Endothelial cell of umbilical vein (primary cell): Measurements from ENCODE around the gene NPLOC4. TPM values are rescaled to one million over a fixed set of nuclear protein-coding genes. Genes with fewer than 3 reads are reported as not detected.

Experiments used
- BruUV-seq: library from RNA; stranded (reverse); fragments of 400-500 nt; replicated peaks from 2 replicates; lab custom pipeline; 2021; lab: Mats Ljungman, UMichigan
- CTCF ChIA-PET: fragments of 300-600, 350-600 bp; sonication (Branson Sonifier 250); formaldehyde crosslinking; loops from one replicate; lab custom pipeline; 2021; ENCODE audit warnings: antibody characterized with exemption, inconsistent platforms; lab: Charles Lee
- POLR2A ChIA-PET: fragments of 300-600, 350-600 bp; sonication (Branson Sonifier 250); formaldehyde crosslinking; loops from one replicate; lab custom pipeline; 2021; ENCODE audit warnings: antibody characterized with exemption, inconsistent platforms; lab: Charles Lee
- DNase-seq: peaks from one replicate; pipeline ENCODE4 v3.0.0-alpha.2; 2011; ENCODE audit warnings: low read depth, low spot score
- FAIRE-seq: peaks from 2 replicates; lab custom pipeline; 2011; peaks lifted over from hg19 to GRCh38; lab: Jason Lieb, UNC
- H2AFZ ChIP-seq: 2 replicates; pipeline ENCODE4 v1.6.0; 2012; ENCODE audit warnings: low read depth, low read length, control low read depth, inconsistent platforms
- H3K27ac ChIP-seq: 2 replicates; pipeline ENCODE4 v1.5.1; 2011; ENCODE audit warnings: low read depth, mild to moderate bottlenecking, control low read depth, low read length, moderate library complexity; ENCODE audit not compliant: insufficient read depth
- H3K27me3 ChIP-seq, 2 experiments: 2 replicates each; pipeline versions ENCODE4 v1.6.0 to v1.6.1; 2011; ENCODE audit warnings: low read length in 2 of 2, mixed read lengths in 1 of 2; ENCODE audit not compliant: control insufficient read depth in 2 of 2, insufficient read depth in 2 of 2
- H3K36me3 ChIP-seq, 2 experiments: 2 replicates in 1 of 2; 3 replicates in 1 of 2; pipeline ENCODE4 v1.5.1; 2011; ENCODE audit warnings: low read length in 2 of 2, mild to moderate bottlenecking in 1 of 2, moderate library complexity in 1 of 2; ENCODE audit not compliant: control insufficient read depth in 2 of 2, insufficient read depth in 2 of 2; ENCODE audit errors: extremely low read depth in 1 of 2
- H3K4me1 ChIP-seq: 3 replicates; pipeline ENCODE4 v1.5.1; 2011; ENCODE audit warnings: mild to moderate bottlenecking, low read length; ENCODE audit not compliant: control insufficient read depth, insufficient read depth; ENCODE audit errors: extremely low read depth
- H3K4me2 ChIP-seq: 2 replicates; pipeline ENCODE4 v1.6.1; 2011; ENCODE audit warnings: low read length, control low read depth, mixed read lengths; ENCODE audit not compliant: insufficient read depth
- H3K4me3 ChIP-seq, 3 experiments: fragments of 200-600 bp in 1 of 3; sonication (generic), shearing (Covaris generic) in 1 of 3; replicated peaks in 1 of 3; 2 replicates each; pipeline ENCODE4 v1.5.1; 2011 to 2016; ENCODE audit warnings: control low read depth in 3 of 3, low read length in 3 of 3, mild to moderate bottlenecking in 2 of 3, inconsistent platforms in 1 of 3, low read depth in 1 of 3, moderate library complexity in 1 of 3; ENCODE audit not compliant: insufficient read depth in 1 of 3
- H3K79me2 ChIP-seq: 2 replicates; pipeline ENCODE4 v1.6.0; 2012; ENCODE audit warnings: low read length, inconsistent platforms; ENCODE audit not compliant: control insufficient read depth, insufficient read depth
- H3K9ac ChIP-seq: replicated peaks from 2 replicates; pipeline ENCODE3; 2011; ENCODE audit warnings: low read length, control low read depth; ENCODE audit not compliant: insufficient read depth; ENCODE audit errors: extremely low read depth
- H3K9me1 ChIP-seq: replicated peaks from 3 replicates; pipeline ENCODE4 v1.6.0; 2011; ENCODE audit warnings: mild to moderate bottlenecking, low read length; ENCODE audit not compliant: control insufficient read depth, insufficient read depth; ENCODE audit errors: extremely low read depth
- H3K9me3 ChIP-seq: replicated peaks from 2 replicates; pipeline ENCODE4 v1.5.1; 2012; ENCODE audit warnings: low read length, inconsistent platforms; ENCODE audit not compliant: control insufficient read depth, insufficient read depth
- H4K20me1 ChIP-seq: replicated peaks from 2 replicates; pipeline ENCODE3; 2011; ENCODE audit warnings: mild to moderate bottlenecking, low read length; ENCODE audit not compliant: control insufficient read depth, insufficient read depth; ENCODE audit errors: extremely low read depth
- CTCF ChIP-seq, 2 donors: IDR thresholded peaks; 1 replicate in 1 of 2; 2 replicates in 1 of 2; pipeline ENCODE4 v1.5.1; 2011; ENCODE audit warnings: low read length in 2 of 2, mild to moderate bottlenecking in 2 of 2, moderate library complexity in 2 of 2, control low read depth in 1 of 2, inconsistent platforms in 1 of 2, low read depth in 1 of 2; ENCODE audit not compliant: insufficient read depth in 1 of 2; ENCODE audit errors: extremely low read depth in 1 of 2
- EZH2 ChIP-seq: IDR thresholded peaks from 2 replicates; pipeline ENCODE4 v1.6.1; 2012; ENCODE audit warnings: borderline replicate concordance, low read depth, mild to moderate bottlenecking, moderate library complexity, low read length, inconsistent platforms; ENCODE audit not compliant: severe bottlenecking
- FOS ChIP-seq: IDR thresholded peaks from 2 replicates; pipeline ENCODE4 v1.6.1; 2011; ENCODE audit warnings: mild to moderate bottlenecking, low read length, moderate library complexity, borderline replicate concordance; ENCODE audit not compliant: insufficient read depth
- GATA2 ChIP-seq: IDR thresholded peaks from 2 replicates; pipeline ENCODE4 v1.7.0; 2011; ENCODE audit warnings: low read depth, mild to moderate bottlenecking, moderate library complexity, mixed read lengths, low read length; ENCODE audit not compliant: insufficient read length, insufficient read depth
- JUN ChIP-seq: IDR thresholded peaks from 2 replicates; pipeline ENCODE4 v1.6.1; 2011; ENCODE audit warnings: borderline replicate concordance, low read depth; ENCODE audit not compliant: insufficient read length, insufficient read depth
- MAX ChIP-seq: IDR thresholded peaks from 2 replicates; pipeline ENCODE4 v1.6.1; 2011; ENCODE audit not compliant: insufficient read depth, insufficient read length
- MYC ChIP-seq: IDR thresholded peaks from one replicate; pipeline ENCODE4 v1.6.1; 2011; ENCODE audit warnings: mild to moderate bottlenecking, low read depth, low read length
- POLR2A ChIP-seq: IDR thresholded peaks from 2 replicates; pipeline ENCODE4 v1.6.1; 2012; ENCODE audit warnings: low read depth, mild to moderate bottlenecking, control low read depth, low read length
- POLR2AphosphoS5 ChIP-seq: IDR thresholded peaks from 2 replicates; pipeline ENCODE4 v1.6.1; 2012; ENCODE audit warnings: low read depth, mild to moderate bottlenecking, control low read depth, low read length, moderate library complexity; ENCODE audit not compliant: insufficient read depth
- dilution Hi-C: fragments of 300-500 bp; cut with MboI; formaldehyde crosslinking; loops from one replicate; pipeline ENCODE4 v1.15.0; 2019; ENCODE audit warnings: low sequenced_read_pairs; ENCODE audit not compliant: extremely low pct_ligation_motif_present
- intact Hi-C: fragments of 100-400 bp; cut with micrococcal nuclease; formaldehyde crosslinking; loops from one replicate; pipeline ENCODE4 v1.10.0; 2022
- polyA plus RNA-seq, 4 experiments: library from polyadenylated mRNA; depleted of rRNA in 3 of 4; stranded (reverse) in 3 of 4; unstranded in 1 of 4; fragments of >200 nt; gene quantifications; 2 replicates each; pipeline versions ENCODE4 v1.2.1 to v1.2.3, GENCODE V29; 2011 to 2012; ENCODE audit warnings: missing spikeins in 1 of 4
- total RNA-seq: library from RNA; stranded (reverse); gene quantifications from 2 replicates; pipeline ENCODE4 v1.2.3, GENCODE V29; 2021

Gene NPLOC4
- total and polyA plus RNA-seq, 2 donors (not counting 3 experiments of a cell fraction or from before 2014, with no cell fraction given), result 150 to 175 TPM

- H3K36me3 ChIP-seq, result peaks cover 4 to 35% of the 10 kb centered on the region in 2 experiments
- no peak overlapping the region for H3K27ac ChIP-seq
- peaks cover 33% of the 10 kb centered on the region for H3K79me2 ChIP-seq
- ChIA-PET POLR2A (interaction anchor here (0.9 kb wide), 1 partner anchor 16 kb away, joined by 4 read pairs; no protein-coding TSS in a partner anchor), CTCF (interaction anchor here (1.0 to 2.6 kb wide), 7 partner anchors 11 to 296 kb away, joined by 3 to 16 read pairs (median 5); no protein-coding TSS in a partner anchor)
- H3K9me3 ChIP-seq, result no peaks in the 10 kb centered on the region
- no TSS peak for BruUV-seq
- FAIRE-seq (no peak), DNase-seq (no peak)
- H3K9ac ChIP-seq, result no peak overlapping the region
- no peaks in the 10 kb centered on the region for H3K27me3 ChIP-seq
- dilution Hi-C loops, result no loop called here
- no peaks in the 10 kb centered on the region for H3K9me1 ChIP-seq
- TF ChIP-seq POLR2AphosphoS5, result no peak
- no peak for TF ChIP-seq MYC
- no peak for TF ChIP-seq POLR2A
- TF ChIP-seq EZH2, result no peak
- no peak for TF ChIP-seq GATA2
- TF ChIP-seq JUN, result no peak
- TF ChIP-seq MAX, result no peak
- TF ChIP-seq CTCF (IDR thresholded peaks at IDR 0.05; ENCODE audit: extremely low read depth in 1 of 2, insufficient read depth in 1 of 2, low read depth in 1 of 2, low read length in 2 of 2), result no peak
- no peak for TF ChIP-seq FOS
- intact Hi-C loops, result no loop called here
- peaks cover 26% of the 10 kb centered on the region for H3K4me1 ChIP-seq
- H3K4me3 ChIP-seq, result peak overlapping the region in 2 of 3 experiments; percentile 61 to 93
- H2AFZ ChIP-seq, result no peak overlapping the region
- peak overlapping the region; percentile 61 for H3K4me2 ChIP-seq
- H4K20me1 ChIP-seq, result no peaks in the 10 kb centered on the region
Observed at GRCh38 chr17:81550830-81551457, 86.0 kb downstream of the NPLOC4 start.
